Nucleus accumbens (tissue), 56 donors: Measurements from ENCODE around the gene CDH13.

Experiments
- DNase-seq, 56 donors: peaks; one replicate each; lab custom pipeline; 2025; lab: John Stamatoyannopoulos, UW

CDH13 gene

DNA sequence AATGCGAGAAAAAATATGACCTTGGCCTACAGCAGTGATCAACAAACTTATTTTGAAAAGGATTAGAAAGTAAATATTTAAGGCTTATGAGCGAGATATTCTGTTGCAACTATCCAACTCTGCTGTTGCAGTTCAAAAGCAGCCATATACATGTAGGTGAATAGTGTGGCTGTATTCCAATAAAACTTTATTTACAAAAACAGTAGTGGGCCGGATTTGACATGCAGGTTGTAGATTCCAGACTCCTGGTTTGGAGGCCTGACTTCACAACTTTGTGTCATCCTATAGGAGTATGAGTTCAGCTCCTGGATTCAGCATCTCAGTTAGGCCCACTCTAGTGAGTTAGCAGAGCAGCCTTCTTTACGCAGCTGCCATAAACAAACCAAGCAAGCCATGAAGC, 386.3 kb downstream of the CDH13 start:
- no peak for DNase-seq

DNA sequence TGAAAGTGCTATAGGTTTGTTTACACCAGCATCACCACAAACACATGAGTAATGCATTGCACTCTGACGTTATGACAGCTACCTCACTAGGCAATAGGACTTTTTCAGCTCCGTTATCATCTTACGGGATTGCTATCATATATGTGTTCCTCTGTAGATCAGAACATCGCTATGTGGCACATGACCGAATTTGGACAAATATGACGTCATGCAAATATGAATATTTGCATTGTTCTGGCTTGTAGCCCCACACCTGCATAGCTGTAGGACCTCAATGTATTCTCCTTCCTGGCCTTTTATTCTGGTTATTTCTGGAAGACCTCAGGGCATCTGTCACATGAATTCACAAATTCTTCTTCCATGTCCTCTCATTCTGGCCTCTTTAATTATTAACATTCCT, 393.2 kb downstream of the CDH13 start:
- DNase-seq: no peak

DNA sequence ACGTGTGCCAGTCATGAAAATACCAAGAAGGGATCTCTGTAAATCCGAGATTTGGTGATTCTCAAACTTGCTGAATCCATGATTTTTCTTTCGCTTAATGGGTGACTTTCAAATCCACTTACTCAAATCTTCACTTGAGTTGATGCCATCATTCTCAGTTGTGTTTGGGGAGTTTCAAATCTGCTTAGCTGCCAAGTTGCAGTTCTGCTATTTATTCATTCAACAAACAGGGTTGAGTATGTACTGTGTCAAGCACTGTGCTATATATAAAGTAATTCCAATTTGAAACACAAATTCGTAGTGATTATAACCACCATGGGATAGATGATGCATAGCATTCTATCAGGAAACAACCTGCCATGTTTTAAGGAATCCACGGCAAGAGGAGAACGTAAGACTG, 394.3 kb downstream of the CDH13 start:
- DNase-seq: no peak

DNA sequence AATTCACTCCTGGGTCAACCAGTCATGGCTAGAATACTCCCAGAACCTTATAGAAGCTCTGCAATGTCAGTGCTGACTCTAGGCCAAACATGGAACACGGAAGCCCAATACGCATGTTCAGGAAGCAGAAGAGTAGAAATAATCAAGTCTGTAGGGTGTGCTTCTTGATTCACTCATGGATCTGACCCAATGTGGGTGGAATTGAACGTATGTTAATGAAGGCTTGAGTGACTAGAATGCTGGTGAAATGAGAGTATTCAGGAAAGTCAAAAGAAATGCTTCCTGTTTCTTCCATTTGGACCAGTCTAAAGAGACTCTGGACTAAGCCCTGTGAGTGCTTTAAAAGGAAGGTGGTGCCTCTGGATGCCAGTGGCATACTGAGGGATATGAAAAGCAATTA, 395.0 kb downstream of the CDH13 start:
- no peak for DNase-seq

DNA sequence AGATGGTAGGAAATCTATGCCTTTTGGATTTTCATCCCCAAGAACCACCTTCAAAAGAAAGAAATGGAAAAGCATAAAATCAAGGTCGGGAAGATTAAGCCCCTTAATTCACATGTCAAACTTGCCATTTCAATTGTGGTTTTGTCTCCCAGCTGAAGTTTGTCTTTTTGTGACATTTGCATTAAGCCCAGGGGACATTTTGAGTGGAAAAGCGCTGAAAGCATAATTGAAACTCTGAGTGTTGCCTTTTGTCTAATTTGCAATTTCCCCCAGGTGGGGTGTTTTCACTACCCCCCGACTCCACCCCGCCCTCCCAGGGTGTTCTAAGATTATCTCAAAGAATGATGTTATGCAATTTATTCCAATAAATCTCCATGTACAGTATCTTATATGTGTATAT, 396.2 kb downstream of the CDH13 start:
- DNase-seq: no peak

DNA sequence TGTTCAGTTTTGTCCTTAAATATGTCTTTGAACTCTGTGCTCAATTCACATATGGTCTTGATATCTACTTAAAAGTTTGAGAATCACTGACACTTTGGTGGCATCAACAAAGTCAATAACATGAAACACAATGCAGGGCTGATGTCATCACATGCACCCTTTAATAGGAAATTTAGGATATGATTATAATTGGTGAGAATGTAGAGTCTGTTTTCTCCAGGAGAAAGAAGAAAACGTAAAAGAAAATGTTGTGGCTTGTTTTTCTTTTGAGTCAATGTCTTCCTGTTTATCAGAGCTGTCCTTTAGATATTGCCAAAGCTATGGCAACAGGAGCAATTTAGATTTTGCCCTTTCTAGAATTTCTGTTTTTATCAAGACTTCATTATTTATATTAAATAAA, 396.9 kb downstream of the CDH13 start:
- DNase-seq: no peak

DNA sequence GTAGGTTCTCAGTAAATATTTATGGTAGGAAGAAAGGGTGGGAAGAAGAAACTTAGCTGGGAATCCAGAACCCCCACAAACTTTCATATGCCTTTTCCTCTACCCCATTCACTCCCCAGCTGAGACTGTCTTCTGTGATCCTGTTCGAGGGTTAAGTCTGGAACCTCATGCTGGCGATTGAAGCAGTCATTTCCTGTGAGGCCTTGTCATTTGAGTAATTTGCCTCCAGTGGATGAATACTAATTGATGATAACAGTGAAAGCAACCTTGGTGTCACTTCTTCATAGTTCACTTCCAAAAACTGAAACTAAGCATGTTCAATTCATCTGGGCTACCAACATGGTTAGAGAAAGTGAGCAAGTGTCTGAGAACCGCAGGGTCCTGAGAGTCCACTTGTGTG, 401.2 kb downstream of the CDH13 start:
- no peak for DNase-seq

DNA sequence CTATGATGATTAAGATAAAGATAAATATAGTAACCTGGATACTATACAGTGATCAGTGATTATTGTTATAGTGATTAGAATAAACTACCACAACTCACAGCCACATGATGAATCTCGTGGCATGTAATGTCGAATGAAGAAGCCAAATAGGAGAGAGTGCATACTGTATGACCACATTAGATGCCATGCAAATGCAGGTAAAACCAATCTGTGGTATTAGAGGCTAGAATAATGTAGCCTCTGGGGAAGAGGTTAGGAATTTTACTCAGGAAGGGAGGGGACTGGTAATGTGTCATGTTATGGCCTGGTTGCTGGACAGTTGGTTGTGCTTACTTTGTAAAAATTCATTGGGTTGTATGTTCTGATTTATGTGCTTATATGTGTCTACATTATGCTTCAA, 402.7 kb downstream of the CDH13 start:
- DNase-seq: no peak

DNA sequence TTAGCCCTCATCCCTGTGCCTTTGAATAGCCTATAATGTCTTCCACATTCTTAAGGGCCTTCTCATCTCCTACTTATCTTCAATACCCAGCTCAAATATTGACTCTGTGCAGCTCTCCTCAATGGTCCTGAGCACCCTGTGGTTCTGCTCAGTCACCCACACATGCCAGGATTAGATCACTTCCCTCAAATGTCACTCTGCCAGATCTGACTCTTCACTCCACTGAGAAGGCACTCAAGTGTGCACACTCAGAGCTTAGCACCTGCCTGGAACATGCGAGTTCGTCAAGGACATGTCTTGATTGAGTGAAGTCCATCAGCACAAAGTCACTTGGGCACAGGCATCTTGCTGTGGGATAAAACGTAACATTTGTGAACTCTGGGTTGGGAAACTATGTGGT, 404.8 kb downstream of the CDH13 start:
- DNase-seq: no peak

DNA sequence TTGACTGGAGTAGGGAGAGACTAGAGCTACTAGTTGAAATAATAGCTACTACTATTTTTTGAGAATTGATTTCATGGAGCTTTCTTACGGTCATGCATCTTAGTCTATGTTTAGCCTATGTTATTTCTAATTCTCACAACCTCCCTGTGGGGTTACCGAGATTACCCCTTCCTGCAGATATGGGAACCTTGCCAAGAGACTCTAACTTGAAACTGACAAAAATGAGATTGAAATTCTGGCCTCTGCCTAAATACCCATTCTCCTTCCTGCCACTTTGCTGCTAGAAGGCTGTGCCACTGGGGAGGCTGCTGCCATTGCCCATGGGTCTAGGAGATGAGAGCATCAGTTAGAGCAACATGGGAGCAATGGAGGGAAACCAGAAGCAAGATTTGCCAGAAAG, 410.3 kb downstream of the CDH13 start:
- no peak for DNase-seq

DNA sequence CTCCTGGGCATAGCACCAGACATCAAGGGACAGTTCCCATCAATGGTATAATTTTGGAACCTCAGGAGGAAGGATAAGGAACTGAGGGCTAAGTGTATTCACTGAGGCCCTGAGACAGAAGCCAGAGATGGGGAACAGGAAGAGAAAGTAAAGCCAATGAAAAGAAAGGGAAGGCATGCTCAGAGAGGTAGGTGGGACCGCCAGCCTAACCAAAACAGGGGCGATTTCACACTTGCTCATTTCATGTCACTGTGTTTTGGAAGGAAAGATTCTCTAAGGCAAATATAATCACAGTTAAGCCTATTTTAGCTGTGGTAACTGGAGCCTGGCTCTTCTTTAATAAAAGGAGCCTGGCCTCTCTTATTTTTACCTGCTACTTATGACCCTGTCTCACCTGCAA, 411.1 kb downstream of the CDH13 start:
- DNase-seq: no peak

DNA sequence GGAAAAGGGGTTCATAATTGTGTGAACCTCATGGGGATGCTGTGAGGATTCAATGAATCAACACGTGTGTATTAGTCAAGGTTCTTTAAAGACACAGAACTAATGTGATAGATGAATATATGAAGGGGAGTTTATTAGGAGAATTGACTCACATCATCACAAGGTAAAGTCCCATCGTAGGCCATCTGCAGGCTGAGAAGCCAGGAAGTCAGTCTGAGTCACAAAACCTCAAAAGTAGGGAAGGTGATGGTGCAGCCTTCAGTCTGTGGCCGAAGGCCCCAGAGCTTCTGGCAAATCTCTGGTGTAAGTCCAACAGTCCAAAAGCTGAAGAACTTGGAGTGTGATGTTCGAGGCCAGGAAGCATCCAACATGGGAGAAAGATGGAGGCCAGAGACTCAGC, 413.4 kb downstream of the CDH13 start:
- DNase-seq: no peak

DNA sequence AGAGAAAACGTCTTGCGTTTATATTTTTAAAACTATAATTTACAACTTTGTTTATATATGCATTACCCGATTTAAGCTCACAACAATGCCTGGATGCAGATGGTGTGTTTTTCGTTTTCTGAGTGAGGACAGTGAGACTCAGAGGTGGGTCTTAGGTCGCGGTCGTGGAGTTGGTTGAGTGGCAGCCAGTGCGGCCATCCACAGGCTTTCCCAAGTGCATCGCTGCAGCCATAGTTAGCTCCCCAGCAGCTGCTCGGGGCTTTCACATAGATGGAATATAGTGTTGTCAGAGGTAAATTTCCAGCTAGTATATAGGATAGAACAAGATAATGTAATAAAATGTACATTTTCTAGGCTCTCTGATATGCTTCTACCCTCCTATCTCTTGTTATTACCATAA, 417.8 kb downstream of the CDH13 start:
- DNase-seq: no peak

DNA sequence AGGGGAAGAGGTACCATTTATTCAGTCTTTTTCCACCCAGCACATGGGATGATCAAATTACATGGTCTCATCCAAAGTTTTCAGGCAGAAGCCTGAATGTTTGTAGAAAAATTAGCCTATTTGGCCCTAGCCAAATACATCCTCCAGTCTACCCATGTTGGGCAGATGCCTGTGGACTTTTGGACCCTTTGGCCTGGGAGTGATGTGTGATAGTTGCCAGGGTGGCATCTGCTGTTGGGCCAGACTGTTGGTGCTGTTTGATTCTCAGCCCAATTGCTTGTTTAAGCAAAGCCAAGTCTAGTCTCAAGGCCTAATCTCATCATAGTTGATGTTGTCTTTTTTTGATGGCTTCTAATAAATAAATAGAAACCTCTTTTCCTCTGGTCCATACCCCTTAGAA, 419.0 kb downstream of the CDH13 start:
- DNase-seq: no peak

DNA sequence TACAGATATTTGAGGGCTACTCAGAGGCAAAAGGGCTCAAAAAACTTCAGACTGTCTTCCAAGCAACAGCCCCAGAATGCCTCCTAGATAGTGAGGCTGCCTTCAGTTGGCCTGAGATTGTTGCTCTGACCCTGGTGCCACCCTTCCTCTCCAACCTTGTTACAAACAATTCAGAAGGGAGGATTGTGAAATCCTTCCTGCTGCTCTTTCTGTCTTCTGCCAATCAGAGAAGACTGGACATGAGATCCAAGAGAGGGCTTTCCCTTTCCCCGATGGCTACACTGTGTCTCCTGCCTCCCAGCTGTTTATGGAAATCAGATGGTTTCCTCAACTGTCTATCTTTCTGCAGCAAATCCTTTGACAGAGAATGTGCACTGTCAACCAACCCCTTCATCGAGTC, 419.9 kb downstream of the CDH13 start:
- no peak for DNase-seq

DNA sequence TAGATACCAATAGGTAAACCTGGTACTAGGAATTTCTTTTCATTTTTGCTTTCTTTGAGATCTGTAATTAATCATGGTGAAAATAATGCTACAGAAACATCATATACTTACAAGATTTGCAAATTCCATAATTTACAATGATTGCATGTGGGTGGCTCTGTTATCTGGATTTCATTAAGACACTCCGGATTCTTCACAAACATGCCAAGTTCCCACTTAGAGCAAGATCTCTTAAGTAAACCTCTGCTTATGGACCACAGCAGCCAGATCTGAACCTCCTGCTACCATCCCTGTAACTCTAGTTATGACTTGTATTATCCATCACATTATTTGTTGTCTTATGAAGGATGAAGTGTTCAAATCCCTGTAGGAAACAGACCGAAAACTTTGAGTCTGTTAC, 424.7 kb downstream of the CDH13 start:
- no peak for DNase-seq

DNA sequence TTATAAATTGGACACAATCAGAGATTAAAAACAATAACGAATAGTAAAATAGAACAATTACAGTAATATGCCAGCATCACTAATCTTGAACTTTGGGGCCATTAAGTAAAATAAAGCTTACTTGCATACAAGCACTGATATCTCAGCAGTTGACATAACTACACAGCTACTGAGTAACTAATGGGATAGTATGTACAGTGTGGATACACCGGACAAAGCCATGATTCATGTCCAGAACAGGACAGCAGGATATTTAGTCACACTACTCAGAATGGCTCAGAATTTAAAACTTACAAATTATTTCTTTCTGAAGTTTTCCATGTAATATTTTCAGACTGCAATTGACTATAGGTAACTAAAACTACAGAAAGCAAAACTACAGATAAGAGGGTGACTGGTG, 427.5 kb downstream of the CDH13 start:
- DNase-seq: no peak

DNA sequence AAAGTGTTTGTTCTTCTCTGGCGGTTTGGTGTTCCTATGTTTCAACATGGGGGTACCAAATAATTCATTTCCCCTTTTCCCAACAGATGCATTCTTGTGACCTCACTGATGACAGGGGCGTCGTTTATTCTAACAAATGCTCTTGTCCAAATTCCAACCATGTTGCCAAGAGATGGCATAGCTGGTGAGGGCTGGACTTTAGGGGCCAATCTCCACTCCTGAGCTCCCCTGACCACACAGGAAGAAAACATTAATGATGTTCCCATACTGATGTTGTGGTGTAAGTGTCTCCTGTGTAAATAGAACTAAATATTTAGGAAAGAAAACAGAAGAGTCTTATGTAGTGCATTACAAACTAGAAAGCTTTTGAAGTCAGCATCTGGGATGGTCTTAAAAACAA, 431.6 kb downstream of the CDH13 start:
- DNase-seq: no peak

DNA sequence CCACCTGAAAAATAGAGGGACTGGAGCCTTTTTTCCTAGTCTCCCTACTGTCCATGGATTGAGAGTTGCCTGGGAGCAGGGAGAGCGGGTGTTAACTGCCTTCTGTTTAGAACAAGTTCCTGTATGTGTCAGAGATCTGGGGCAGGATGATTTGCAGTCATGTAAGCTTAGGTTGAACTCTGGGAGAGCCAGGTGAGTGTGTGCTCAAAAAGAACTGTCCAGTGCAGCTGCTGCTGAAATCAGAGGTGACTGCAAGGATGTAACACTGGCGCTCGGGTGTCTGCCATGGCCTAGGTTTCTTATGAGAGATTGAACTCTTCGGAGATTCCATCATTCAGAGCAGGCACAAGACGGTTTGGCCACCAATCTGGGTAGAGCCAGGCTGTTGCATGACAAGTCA, 432.5 kb downstream of the CDH13 start:
- no peak for DNase-seq

DNA sequence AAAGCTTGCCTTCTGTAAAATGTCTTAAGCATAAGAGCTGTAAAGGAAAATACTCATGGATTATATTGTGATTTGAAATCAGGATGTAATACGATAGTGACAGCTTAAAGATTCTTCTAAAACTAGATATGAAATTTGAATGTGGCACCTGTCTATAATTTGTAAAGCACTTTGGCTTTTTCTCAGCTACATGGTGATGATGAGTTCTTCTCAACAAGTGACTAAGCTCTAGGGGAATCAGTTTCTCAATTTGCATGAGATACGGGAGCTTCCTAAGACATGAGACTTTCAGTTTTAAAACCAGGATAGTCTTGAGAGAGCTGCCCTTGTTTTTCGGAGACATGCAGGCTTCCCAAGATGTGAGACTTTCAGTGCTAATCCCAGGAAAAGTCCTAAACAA, 439.2 kb downstream of the CDH13 start:
- no peak for DNase-seq

DNA sequence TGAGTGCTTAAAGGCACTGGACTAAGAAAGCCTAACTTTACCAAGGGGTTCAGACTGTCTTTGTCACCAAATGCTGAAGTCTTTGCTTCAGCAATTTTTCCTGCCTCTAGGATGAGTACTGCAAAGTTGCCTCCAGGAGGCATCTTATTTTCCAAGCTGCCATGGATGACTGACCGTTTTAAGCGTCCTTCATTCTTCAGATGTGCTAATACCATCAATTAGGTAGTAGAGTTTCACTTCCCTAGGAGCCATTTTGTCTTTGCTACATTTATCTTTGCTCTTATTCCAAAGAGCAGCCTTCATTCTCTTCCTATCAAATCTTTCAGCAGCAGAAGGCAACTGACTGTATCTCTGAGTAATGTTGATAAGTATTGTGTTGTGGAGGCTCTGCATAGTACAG, 440.1 kb downstream of the CDH13 start:
- DNase-seq: no peak

DNA sequence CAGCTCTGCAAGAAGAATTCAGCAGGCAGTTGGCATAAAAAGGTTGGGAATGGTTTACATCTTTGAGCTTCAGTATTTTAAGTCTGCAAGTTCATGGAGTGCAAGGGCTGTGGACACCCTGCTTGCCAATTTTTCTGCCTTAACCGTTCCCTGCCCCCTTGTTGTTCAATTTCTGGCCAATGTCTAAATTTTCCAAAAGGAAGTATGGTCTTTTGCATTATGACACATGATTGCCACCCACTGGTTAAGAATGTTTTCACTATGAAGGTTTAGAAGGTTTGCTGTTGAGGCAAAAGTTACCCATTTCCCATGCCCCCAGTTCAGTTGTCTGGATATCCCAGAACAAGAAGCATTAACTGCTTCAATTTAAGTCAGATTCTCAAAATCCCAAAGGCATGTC, 441.9 kb downstream of the CDH13 start:
- no peak for DNase-seq

DNA sequence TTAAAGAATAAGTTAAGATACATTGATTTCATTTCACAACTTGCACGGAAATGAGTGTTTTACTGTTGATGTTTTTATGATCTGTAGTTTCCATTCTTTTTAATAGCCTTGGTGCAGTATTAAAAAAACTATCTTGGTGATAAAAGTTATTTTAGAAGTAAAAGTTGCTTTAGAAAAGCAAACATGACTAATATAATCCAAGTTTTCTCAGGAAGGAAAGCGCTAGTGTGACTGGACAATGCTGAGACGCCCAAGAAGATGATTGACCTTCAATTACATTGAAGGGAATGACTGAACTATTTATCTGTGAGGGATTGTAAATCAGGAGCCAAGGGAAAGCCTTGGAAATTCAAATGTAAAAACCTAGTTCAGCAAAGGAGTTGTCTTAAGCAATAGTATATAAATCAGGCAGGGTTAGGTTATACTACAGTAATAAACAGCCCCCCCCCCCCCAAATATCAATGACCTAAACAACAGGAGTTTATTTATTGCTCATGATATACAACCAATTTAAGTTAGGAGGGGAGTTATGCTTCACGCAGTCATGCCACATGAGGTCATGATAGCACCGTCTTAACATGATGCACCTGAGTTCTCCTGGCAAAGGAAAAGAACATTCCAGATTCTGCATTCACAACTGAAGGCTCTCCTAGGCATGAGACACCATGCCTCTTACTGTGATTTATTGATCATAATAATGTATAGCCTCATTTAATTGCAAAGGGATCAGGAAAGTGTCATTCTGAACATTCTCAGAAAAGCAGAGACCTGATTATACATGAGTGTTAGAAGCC, 443.8 kb downstream of the CDH13 start:
- DNase-seq: no peak
